Sciatic nerve (tissue), 2 donors: Measurements from ENCODE around the gene CUL1. TPM values are rescaled to one million over a fixed set of nuclear protein-coding genes. Genes with fewer than 3 reads are reported as not detected.

Experiments used
- ATAC-seq: fragments of 200-7000 bp; cut with Tn5 transposase; one replicate; pipeline ENCODE4 v1.9.1; 2020; ENCODE audit warnings: mild to moderate bottlenecking, moderate library complexity
- DNase-seq: peaks from one replicate; pipeline ENCODE4 v3.0.0-alpha.2; 2020; ENCODE audit warnings: low spot score
- intact Hi-C: fragments of 100-400 bp; cut with DNase I; formaldehyde crosslinking; loops from one replicate; pipeline ENCODE4 v1.14.2; 2022
- total RNA-seq: library from RNA; stranded (reverse); fragmentation: NEBNext Ultra II Directional; extraction: Animal tissue kit (Norgen Biotek cat#: 25700); gene quantifications from one replicate; pipeline ENCODE4 v1.2.1, GENCODE V29; 2021
- donor health status: DM: no; HTN: no; CAD: no.
- donor health status: DM: no; HTN: no; CAD: no.

Gene CUL1
- total RNA-seq, 1 donor from 2014 or later: 40.4 TPM

DNA sequence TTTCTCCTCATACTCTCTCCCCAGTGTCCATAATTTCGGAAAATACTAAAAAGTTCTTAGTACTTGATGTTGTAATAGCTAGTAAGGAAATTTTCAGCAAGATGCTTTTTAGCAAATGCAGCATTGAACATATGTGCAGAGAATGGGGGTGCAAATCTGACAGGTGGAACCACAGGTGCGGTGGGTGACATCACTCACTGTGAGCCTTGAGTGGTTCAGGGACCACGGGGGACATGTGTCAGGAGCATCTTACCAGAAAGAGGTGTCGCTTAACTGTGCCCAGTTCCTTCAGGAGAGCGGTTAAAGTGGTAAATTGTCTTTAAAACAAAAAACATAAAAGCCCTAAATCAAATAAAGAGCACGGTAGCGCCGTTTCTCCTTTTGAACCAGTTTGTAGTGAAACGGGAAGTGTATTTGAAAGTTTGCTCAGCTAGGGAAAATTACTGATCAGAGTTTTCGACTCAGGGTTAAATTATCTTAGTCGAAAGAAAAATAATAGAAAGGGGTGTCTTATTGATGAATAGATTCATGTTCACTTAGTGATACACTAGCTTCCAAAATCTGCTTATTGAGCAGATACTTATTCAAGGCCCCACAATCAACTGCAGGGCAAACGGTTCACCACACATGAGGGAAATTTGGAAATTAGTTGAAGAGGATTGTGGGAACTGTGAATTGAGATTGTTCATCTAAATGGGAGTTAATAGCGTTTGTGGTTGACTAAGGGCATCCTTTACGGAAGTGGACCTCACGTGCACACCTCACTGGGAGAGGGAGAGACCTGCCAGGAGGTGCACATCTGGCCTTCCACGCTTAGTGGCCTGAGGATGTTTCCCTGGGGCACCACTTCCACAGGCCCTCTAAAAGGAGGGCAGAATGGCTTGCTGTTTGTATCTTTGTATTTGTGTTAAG, 12.7 kb downstream of the CUL1 start:
- DNase-seq: no peak
- intact Hi-C loops: no loop called here
- ATAC-seq: no peak

DNA sequence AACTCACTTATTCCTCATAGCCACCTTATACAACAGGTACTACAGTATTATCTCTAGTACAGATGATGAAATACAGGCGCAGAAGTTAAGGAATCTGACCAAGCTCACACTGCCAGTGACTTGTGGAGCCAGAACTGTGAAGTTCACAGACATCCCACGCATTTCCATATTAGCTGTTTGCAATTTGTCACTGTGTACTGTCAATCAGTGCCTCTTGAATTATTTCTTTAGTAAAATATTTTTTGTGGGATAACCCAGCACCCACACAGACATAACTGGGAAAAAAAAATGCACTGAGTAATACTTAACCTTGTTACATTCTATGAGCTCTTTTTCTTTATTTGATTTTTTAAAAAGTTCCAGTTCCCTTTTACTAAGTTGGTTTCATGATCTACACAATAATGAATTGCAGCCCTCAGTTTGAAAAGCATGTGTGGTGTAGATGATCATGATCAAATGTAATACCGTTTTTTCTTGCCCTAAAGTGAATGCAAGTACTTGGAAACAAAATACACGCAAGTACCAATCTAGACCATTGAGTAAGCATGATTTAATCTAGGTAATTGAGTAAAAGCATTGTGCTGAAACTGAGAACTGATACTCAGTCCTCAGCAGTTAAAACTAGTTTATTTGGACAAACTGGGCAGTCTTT, 14.1 kb downstream of the CUL1 start:
- DNase-seq (no peak), ATAC-seq (no peak)
- intact Hi-C loops: no loop called here

DNA sequence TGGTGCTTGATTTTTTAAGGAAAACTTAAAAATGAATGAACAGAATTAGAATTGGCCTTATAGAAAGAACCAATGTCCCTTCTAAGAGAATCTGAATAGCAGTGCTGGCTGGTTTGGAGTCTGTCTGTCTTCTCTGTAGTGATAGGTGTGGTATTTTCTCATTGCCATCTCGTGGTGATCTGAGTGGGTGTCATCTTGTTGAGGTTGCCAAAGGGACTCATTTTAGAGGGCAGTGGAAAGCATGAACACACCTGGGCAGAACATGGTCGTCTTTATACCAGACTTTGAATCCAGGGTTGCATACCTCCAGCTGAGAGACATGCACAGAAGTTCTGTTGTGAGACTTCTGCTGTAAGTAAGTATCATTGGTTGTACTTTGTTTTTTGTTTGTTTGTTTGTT, 15.8 kb downstream of the CUL1 start:
- no peak for ATAC-seq
- no peak for DNase-seq
- intact Hi-C loops: no loop called here

DNA sequence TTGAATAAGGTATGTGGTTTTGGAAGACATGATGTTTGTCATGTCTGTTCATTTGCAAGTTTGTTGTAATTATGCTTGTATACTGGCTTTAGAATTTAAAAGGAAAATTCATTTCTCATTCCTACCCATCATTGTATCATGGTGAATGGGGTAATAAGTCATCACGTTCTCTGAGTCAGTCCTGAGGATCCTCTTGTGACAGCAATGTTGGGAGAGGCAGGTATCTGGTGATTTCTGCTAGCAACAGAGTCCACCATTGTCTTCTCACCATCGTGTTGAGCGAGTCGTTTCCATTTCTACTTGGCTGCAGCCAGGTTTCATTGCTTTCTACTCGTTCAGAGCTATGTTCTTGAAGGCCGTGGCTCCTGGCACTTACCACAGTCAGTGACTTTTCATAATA, 16.3 kb downstream of the CUL1 start:
- DNase-seq: no peak
- intact Hi-C loops: no loop called here
- no peak for ATAC-seq

DNA sequence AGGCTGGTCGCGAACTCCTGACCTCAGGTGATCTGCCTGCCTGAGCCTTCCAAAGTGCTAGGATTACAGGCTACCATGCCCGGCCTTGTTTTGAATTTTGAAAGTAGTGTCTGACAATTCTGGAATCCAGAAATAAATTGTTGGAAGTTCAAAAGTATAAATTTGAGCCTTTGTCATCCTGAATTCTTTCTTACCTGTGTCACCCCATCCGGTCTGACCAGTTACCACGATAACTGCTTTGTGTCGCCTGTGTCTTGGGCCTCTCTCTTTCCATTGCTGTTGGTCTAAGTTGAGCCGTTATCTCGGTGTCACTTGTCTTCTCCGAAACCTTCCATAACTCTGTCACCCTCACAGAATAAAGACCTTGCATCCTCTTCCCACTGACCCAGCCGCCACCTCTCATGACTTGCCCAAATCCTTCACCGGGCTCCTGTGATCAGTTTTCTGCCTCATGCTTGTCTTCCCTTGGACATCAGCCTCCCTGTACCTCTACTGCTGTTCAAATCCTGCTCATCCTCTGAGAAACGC, 18.6 kb downstream of the CUL1 start:
- no peak for DNase-seq
- intact Hi-C loops: no loop called here
- no peak for ATAC-seq

DNA sequence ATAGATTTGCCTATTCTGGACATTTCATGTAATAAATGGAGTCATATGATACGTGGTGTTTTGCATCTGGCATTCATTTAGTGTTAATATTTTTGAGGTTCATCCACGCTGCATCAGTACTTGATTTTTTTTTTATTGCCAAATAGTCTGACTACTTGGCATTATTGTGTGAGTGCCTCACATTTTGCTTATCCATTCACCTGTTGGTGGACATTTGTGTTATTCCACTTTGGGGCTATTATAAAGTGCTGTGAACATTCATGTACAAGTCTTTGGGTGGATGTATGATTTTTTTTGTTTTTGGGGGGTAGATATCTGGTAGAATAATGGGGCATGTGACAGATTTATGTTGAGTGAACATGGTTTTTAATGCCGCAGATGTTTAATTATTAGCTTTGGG, 19.7 kb downstream of the CUL1 start:
- DNase-seq (no peak), ATAC-seq (no peak)
- intact Hi-C loops: no loop called here

DNA sequence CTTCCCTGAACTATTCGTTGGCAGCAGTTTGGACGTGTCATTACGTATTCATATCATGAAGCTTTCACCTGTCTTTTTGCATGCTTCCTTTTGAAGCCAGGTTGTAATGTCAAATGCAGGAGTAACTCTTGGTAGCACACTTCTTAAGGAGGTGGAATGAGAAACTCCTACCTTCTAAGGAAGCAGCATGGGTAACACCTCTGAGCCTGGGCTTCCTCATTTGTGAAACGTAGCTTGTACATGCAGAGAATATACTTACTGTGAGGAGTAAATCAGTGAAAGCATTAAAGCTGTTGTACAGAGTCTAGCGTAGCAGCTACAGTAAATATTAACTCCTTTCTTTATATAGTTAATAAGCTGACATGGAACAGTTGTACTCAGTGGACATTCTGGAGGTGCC, 21.1 kb downstream of the CUL1 start:
- intact Hi-C loops: no loop called here
- ATAC-seq (no peak), DNase-seq (no peak)

DNA sequence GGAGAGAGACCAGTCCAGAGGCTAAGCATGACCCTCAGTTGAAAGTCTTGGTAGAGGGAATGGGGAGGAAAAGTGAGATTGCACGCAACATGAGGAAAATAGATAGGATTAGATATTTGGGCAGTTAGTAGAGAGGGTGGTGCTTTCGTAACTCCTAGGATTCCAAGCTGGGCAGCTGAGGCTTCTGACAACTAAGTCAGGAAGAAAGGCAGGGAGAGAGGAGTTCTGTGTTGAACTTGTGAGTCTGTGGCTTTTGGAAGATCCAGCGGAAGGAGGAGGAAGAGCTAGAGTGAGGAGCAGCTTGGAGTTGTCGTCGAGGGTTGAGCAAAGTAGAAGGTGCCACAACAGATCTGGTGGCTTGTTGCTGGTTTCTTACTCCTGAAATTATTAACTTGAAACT, 21.8 kb downstream of the CUL1 start:
- ATAC-seq (no peak), DNase-seq (no peak)
- intact Hi-C loops: no loop called here

DNA sequence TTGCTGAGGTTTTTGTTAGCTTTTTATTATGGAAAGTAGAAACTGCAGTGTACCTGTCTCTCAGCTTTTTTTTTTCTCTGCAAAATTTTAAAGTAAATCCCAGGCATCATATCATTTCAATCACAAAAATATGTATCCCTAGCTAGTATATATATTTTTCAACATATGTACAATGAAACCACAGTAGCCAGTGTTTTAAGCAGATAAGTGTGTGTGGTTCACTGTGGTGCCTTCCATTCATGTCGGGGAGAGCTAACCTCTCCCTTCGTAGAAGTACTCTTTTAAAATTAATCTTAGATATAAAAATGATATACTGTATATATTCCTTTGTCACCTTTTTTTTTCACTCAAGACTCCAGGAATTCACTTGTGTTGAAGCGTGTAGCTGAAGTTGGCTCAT, 22.7 kb downstream of the CUL1 start:
- intact Hi-C loops: no loop called here
- DNase-seq: no peak

DNA sequence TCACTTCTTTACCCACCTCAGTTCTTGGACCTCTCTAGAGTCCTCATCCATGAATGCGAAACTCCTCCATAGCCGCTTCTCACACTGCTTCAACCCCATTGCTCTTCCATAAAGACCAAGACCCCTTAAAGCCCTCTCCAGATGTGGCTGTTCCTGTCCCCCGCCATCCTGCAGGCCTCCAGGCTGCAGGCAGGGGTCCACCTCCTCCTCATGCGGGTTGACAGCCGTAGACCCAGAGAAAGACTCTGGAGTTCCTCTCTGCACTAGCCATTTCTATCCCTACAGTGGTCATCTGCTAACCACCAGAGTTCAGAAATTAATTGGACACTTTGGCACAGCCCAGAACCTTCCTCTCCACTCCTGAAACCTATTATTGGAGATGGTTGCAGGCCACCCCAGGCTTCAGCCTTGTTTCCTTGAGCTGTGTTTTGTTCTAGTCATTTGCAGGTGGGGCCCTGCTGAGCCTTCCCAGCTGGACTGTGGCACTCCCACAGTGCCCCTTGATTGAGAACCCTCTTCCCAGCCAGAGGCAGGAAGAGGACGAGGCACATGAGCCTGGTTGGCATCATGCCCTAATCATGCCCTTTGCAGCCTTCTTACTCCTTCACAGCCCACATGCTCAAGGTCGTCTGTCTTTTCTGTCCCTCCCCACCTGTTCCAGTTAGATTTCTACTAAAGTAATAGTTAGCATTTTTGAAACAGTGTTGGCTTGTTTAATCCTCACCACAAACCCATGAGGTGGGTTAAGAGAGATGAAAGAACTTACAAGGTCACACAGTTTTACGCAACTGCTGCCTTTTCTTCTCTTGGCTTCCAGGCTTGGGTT, 23.9 kb downstream of the CUL1 start:
- no peak for ATAC-seq
- DNase-seq: no peak
- intact Hi-C loops: no loop called here

More for the DNA sequence above, 22.7 kb downstream of the CUL1 start:
- no peak for ATAC-seq

DNA sequence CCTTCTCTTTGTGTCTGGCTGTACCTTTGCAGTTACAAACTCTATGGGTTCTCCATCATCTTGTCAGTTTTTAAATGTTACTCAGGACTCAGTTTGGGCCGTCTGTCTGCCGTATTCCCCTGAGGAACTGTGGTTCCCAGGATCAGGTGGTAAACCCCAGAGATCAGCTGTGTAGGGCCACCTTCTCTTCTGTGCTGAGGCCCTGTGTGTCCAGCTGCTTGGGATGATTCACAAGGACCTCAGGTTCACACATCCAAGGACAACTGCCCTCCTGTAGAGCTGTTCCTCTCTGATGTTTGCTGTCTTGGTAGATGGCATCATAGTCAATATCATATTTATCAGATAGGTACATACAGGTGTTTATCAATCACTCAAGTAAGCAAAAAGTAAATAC, 24.5 kb downstream of the CUL1 start:
- no peak for ATAC-seq
- DNase-seq: no peak
- intact Hi-C loops: no loop called here

DNA sequence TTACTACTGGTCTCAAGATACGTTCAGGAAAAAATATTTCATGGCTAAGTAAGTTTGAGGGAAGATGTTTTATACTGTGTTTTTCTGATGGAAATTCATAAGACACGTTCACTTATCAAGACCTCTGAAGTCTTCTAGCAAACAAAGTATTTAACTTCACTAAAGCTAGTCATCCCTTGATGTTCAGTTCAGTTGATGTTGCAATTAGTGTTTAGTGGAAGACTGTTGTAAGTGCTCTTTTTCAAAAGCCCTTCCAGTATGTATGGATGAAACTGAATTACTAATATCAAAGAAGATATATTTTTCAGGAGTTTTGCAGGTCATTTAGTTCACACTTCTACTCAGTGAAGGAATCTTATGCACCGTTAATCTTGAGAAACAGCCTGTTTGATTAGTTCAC, 25.1 kb downstream of the CUL1 start:
- DNase-seq: no peak
- intact Hi-C loops: no loop called here
- no peak for ATAC-seq

DNA sequence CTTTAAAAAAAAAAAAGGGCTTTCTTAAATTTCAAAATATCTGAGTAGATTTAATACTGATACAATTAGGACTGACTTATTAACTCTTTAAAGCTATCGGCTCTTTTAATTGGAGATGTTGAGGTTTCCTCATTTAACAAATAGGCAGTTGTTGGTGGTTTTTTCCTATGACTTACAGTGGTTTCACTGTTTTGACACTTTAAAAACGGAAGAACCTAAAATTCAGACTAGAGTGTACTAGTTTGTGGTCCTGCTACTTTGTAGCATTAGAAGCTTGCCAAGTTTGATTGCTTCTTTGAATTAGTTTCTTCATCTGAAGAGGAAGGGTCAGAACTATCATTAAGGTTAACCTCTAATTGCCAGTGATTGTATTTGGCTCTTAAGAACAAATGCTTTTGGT, 27.7 kb downstream of the CUL1 start:
- ATAC-seq (no peak), DNase-seq (no peak)
- intact Hi-C loops: no loop called here

DNA sequence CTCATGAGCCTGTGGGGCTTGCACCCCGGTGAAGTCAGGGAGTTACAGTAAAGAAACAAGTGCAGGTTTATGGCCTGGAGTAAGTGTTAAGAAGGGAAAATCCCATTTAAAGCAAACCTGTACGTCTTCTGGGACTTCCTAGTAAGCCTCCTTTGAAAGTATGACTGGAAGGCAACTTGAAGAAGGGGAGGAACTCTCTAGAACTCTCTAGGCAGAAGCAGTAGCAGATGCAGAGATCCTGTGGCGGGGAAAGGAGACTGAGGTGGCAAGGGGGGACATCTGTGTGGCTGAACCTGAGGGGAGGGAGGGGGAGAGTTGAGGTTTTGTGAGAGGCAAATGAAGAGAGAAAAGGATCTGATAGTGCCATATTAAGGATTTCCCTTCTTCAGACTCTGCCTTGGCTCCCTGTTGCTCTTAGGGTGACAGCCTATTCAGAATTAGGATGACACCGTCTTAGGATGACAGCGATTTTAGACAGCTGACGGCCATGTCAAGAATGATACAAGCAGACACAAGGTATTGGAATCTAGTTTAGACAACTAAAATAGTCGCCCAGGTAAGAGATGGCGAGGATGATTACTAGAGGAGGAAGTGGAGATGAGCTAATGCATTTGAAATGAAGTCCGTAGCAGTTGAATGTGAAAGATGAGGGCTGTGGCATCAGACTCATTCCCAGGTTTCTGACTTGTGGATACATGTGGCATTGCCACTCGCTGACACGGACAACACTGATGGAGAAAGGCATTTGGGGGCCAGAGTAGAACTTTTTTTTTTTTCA, 29.0 kb downstream of the CUL1 start:
- intact Hi-C loops: no loop called here
- DNase-seq (no peak), ATAC-seq (no peak)

DNA sequence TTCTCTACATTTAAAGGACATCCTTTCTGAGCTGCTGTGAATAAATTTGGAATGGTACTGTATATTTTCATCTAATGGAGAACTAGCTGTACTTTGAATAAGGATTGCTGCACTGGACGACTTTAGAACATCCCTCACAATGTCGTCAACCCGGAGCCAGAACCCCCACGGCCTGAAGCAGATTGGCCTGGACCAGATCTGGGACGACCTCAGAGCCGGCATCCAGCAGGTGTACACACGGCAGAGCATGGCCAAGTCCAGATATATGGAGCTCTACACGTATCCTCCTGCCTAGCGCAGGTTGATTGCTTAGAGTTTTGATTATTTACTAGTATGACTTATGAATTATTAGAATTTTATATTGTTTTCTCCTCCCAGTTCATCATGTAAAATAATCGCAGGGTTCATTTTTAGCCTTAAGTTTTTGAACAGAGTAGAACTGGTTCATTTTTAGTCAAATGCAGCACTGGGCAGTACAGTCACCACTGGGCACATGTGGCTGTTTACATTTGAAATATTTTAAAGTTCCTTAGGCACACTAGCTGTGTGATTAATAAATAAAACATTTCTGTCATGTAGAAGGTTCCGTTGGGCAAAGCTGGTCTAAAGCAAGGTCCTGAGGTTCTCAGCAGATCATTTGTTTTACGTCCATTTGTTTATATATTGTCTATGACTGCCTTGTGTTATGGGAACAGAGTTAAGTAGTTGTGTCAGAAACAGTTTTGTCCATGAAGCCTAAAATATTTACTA, 31.5 kb downstream of the CUL1 start:
- intact Hi-C loops: no loop called here
- no peak for ATAC-seq
- DNase-seq: no peak

DNA sequence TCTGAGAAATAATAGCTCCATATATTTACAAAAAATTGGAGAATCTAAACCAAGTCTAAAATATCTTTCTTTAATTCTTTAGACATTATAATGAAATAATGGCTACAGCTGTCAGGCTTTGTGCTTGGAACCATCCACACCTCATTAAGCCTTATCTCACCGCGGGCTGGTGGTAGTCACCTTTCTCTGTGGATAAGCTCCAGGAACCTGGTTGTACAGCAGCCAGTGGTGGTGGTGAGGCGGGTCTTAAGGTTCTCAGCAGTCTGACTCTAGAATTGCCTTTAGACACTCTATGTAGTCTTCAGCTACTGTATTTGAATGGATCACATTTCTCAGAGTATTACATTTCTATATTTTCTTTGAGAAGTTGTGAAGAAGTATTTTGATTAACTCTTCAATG, 34.2 kb downstream of the CUL1 start:
- intact Hi-C loops: no loop called here
- no peak for ATAC-seq
- DNase-seq: no peak

DNA sequence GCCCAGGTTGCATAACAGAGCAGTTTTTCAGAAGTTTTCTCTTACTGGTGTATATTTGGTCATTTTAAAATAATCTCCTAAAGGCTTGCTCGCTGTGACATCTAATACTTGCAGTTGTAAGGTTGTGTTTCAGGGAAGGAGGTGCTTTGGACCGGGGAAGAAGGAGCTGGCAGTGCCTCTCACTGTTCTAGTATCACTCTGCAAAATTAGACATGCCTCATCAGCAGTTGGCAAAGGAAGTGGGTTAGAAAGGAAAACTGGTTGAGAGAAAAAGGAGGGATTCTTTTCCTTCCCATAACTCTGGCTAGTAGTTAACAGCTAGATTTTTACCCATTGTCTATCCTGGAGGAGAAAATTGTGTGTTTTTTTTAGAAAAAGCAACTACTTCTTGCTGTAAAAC, 34.8 kb downstream of the CUL1 start:
- DNase-seq (no peak), ATAC-seq (no peak)
- intact Hi-C loops: no loop called here

DNA sequence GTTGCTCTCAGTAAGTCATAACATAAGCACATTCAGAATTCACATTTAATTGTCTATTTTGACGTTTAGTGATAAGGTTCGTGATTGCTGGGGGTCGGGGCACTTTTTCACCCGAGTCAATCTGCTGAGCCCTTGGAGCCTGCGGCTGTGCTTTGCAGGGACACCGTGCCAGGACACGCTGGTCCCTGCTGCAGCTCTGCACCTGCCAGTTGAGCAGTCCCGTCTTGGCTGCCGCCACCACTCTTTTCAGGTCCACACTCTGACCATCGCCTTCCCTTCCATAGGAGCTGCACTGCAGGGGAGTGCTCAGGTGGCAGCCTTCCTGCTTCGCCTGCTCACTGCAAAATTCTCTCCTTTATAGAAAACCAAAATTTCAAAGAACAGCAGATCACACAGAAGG, 36.4 kb downstream of the CUL1 start:
- DNase-seq (no peak), ATAC-seq (no peak)
- intact Hi-C loops: no loop called here
